HG03064 (cell line): Measurements from ENCODE around the gene TTC34.
"Not testable (repeated sequence)": the region's sequence is repeated elsewhere in the genome, so short reads cannot be mapped to it uniquely, and the experiment has no call there.

Source experiments
- ATAC-seq: cut with Tn5 transposase; IDR thresholded peaks from one replicate; pipeline ENCODE4 v1.9.1; 2021; ENCODE audit warnings: low read depth; ENCODE audit not compliant: unreplicated experiment

Gene TTC34

GRCh38 chr1:2781627-2782026, 19.9 kb downstream of the TTC34 start:
- ATAC-seq: no peak

GRCh38 chr1:2778220-2778592, 23.3 kb downstream of the TTC34 start:
- no peak for ATAC-seq

GRCh38 chr1:2777424-2778219, 23.9 kb downstream of the TTC34 start:
- ATAC-seq: no peak

- not testable (repeated sequence) for ATAC-seq
Measured at GRCh38 chr1:2775333-2775732, 26.2 kb downstream of the TTC34 start.

- not testable (repeated sequence) for ATAC-seq
Measured at GRCh38 chr1:2768052-2768451, 33.4 kb downstream of the TTC34 start.

GRCh38 chr1:2759433-2759832, 42.1 kb downstream of the TTC34 start:
- not testable (repeated sequence) for ATAC-seq

- not testable (repeated sequence) for ATAC-seq
Measured at GRCh38 chr1:2757519-2757918, 44.0 kb downstream of the TTC34 start.

GRCh38 chr1:2755426-2755825, 46.1 kb downstream of the TTC34 start:
- not testable (repeated sequence) for ATAC-seq

- ATAC-seq: not testable (repeated sequence)
Measured at GRCh38 chr1:2754597-2754996, 46.9 kb downstream of the TTC34 start.

- not testable (repeated sequence) for ATAC-seq
Measured at GRCh38 chr1:2752503-2752902, 49.0 kb downstream of the TTC34 start.

- not testable (repeated sequence) for ATAC-seq
Measured at GRCh38 chr1:2751866-2752265, 49.6 kb downstream of the TTC34 start.

GRCh38 chr1:2750766-2751730, 50.4 kb downstream of the TTC34 start:
- not testable (repeated sequence) for ATAC-seq

- ATAC-seq: not testable (repeated sequence)
Measured at GRCh38 chr1:2750041-2750680, 51.3 kb downstream of the TTC34 start.

- ATAC-seq: not testable (repeated sequence)
Measured at GRCh38 chr1:2748626-2749025, 52.9 kb downstream of the TTC34 start.

- ATAC-seq: not testable (repeated sequence)
Measured at GRCh38 chr1:2694796-2695195, 106.7 kb downstream of the TTC34 start.

- not testable (repeated sequence) for ATAC-seq
Measured at GRCh38 chr1:2690180-2690579, 111.3 kb downstream of the TTC34 start.

GRCh38 chr1:2688336-2688665, 113.2 kb downstream of the TTC34 start:
- not testable (repeated sequence) for ATAC-seq

GRCh38 chr1:2687638-2688335, 113.7 kb downstream of the TTC34 start:
- not testable (repeated sequence) for ATAC-seq

GRCh38 chr1:2687174-2687591, 114.3 kb downstream of the TTC34 start:
- not testable (repeated sequence) for ATAC-seq
